Measurements from ENCODE around the gene MLLT6. TPM values are rescaled to one million over a fixed set of nuclear protein-coding genes. Genes with fewer than 3 reads are reported as not detected.

The MLLT6 gene
- 23.1 and 46.0 TPM in 2 replicates for total RNA-seq

DNA sequence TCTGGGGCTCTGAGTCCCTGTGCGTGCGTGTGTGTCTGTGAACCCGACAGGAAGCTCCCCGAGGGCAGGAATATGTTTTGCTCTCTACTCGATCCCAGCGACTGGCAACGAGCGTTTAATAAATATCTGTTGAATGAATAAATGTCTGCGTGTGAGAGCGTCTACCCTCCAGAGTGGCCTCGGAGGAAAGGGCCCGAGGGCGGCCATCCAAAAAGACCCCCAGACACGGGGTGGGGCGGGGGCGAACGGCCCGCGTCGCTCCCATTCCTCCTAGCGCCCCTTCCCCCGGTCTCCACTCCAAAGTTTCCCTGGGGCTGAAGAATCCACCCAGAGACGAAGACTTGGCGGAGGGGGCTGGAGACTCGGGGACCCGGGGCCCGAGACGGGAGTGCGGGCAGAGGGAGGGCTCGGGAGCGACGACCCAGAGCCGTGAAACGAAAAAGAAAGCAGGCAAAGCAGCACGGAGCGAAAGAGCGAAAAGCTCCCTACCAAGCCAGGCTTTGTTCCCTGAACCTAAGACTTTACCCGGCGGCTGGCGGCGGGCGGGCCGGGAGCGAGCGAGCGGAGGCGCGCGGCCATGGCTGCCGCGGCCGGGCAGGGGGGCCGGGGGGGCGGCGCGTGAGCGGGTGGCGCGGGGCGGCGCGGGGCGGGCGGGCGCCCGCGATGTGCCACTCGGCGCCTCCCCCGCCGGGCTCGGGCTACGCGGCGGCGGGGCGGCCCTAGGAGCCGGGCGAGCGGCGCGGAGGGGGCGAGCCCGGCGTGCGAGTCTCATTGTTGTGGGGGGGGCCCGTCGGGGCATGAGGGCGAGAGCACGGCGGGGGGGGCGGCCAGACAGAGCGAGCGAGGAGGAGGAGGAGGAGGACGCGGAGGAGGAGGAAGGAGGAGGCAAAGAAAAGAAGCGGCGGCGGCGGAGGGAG lies at the start of gene MLLT6:
Gene MLLT6, plus strand, starts transcription at position 668 of the 917 bp plus-strand sequence. CDS start 360 bp downstream, outside the sequence.

DNA sequence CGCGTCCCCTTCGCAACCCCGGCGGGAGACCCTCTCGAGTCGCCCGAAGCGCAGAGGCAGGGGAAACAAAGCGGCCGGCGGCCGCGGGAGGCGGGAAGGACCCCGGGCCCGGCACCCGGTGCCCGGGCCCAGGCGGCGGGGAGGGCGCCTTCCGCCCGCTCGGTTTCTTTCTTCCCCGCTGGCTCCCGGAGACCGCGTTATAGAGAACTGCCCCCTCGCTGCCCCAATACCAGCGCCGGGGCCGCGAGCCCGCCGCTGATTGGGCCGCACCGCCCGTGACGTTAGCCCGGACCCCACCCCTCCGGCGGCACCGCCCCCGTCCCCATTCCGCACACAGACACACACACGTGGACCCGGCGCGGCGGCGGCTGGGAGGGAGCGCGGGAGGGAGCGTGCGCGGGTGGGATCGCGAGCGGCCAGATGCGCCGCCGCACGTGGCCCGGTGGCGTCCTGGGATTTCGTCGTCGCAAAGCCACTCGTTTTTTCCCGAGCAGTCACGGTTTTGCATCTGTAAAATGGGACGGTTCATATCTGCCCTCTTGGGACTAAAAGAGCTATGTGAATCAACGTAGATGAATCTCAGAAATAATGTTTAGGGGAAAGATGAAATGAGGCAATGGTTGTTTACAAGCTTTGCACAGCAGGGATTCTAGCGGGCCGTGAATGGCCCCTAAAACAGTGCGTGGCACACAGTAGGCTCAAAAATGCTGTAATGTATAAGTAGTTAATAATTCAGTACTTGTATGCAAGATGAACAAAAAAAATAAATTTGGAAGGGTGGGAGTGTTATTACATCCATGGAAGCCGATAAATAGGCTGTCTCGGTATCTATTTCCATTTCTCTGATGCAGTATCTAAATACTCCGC lies 30.1 kb upstream of the MLLT6 start, which contains the start of gene EPOP:
Gene EPOP, minus strand, starts transcription at position 209 of the 867 bp plus-strand sequence. CDS start 462 bp downstream, outside the sequence.

GRCh38 chr17:38729886-38730525 lies 24.9 kb downstream of the MLLT6 start, which contains the start of gene CISD3:
Gene CISD3 (plus strand): TSS chr17:38730341. CDS start chr17:38730359, 18 bp downstream.

GRCh38 chr17:38748149-38748891 lies 43.2 kb downstream of the MLLT6 start, which contains the start of gene PCGF2:
Gene PCGF2 (minus strand): TSS chr17:38748336. CDS start chr17:38740402, 7,934 bp downstream.

DNA sequence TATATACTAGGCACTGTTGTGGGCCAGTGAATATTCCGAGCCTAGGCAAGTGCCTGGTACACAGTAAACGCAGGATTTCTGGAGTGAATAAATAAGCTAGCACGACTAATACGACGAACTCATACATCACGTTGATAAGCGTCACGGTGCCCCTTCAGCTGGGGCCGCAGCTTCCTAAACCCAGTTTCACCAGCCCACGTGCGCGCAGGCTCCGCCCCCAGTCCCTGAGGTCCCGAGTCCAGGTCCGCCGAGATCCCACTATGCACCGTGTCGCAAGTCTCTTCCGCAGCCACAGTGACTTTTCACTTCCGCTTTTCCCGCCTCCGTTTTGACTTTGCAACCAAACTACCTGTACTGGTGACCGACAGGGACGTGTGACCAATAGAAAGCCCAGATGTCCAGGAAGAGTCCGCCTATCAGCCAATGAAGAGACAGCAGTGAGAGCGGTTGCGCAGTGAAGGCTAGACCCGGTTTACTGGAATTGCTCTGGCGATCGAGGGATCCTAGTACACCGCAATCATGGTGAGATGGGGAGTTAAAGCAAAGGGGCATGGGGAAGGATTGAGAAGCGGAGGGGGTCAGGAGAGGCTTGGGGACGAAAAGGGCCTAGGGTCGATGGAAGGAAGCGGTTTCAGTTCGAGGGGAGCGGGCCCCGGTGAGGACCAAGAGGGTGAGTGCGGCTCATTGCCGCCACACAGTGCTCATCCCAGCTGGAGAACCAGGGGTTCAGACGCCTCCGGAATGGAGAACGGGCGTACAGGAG lies 47.4 kb downstream of the MLLT6 start, which contains the start of gene PSMB3:
Gene PSMB3, plus strand, starts transcription at position 434 of the 763 bp plus-strand sequence. Its CDS starts 86 bp downstream, at position 520.

Other genes with a start within 250 kb of the MLLT6 start
- 0.25 TPM in 1 of 2 replicates, not detected in the other for gene SRCIN1, start 99.3 kb upstream of the MLLT6 start, total RNA-seq
- 0.38 and 2.4 TPM in 2 replicates for gene EPOP, start 30.3 kb upstream of the MLLT6 start, total RNA-seq
- 6.8 and 9.3 TPM in 2 replicates for gene CISD3, start 25.1 kb downstream of the MLLT6 start, total RNA-seq
- gene PCGF2, start 43.1 kb downstream of the MLLT6 start, total RNA-seq: 9.8 and 20.9 TPM in 2 replicates
- 193 and 319 TPM in 2 replicates for gene PSMB3, start 47.5 kb downstream of the MLLT6 start, total RNA-seq
- 34.7 and 39.0 TPM in 2 replicates for gene PIP4K2B, start 94.3 kb downstream of the MLLT6 start, total RNA-seq
- gene CWC25, start 120.0 kb downstream of the MLLT6 start, total RNA-seq: 6.2 and 8.1 TPM in 2 replicates
- gene RPL23, start 148.4 kb downstream of the MLLT6 start, total RNA-seq: 756 and 869 TPM in 2 replicates
- gene LASP1, start 164.8 kb downstream of the MLLT6 start, total RNA-seq: 317 and 319 TPM in 2 replicates

All from mesangial cell (primary cell).